Sigmoid colon (tissue), 4 donors: ENCODE results near the gene CYTH1.

ENCODE experiments used
- CTCF ChIP-seq, 4 experiments: fragments of 450-650 bp in 3 of 4; fragments of 200-600 bp in 1 of 4; IDR thresholded peaks; one replicate each; pipeline ENCODE4 v1.5.1; 2016 to 2019; ENCODE audit warnings: antibody characterized with exemption in 4 of 4, mild to moderate bottlenecking in 3 of 4, moderate library complexity in 2 of 4
- EP300 ChIP-seq, 4 donors: sonication (generic); formaldehyde crosslinking; IDR thresholded peaks; one replicate each; pipeline ENCODE4 v1.6.1; 2017; ENCODE audit warnings: antibody characterized with exemption in 4 of 4
- POLR2A ChIP-seq, 2 donors: fragments of 450-650 bp; IDR thresholded peaks; one replicate each; pipeline ENCODE4 v1.6.1; 2016; ENCODE audit warnings: antibody characterized with exemption in 2 of 2, mild to moderate bottlenecking in 2 of 2, moderate library complexity in 2 of 2
- POLR2AphosphoS5 ChIP-seq, 4 donors: sonication (generic); formaldehyde crosslinking; IDR thresholded peaks; one replicate each; pipeline ENCODE4 v1.6.1; 2017; ENCODE audit warnings: antibody characterized with exemption in 4 of 4

- TF ChIP-seq EP300 (IDR thresholded peaks at IDR 0.05), result no peak
- no peak for TF ChIP-seq CTCF (IDR thresholded peaks at IDR 0.05)
- TF ChIP-seq POLR2AphosphoS5 (IDR thresholded peaks at IDR 0.05), result no peak
- no peak for TF ChIP-seq POLR2A (IDR thresholded peaks at IDR 0.05)
These were observed 42.6 kb downstream of the CYTH1 start for GRCh38 chr17:78739331-78739931.
